ENCODE results near the gene AFMID. TPM values are rescaled to one million over a fixed set of nuclear protein-coding genes. Genes with fewer than 3 reads are reported as not detected.

AFMID gene
- polyA plus RNA-seq, 1 experiment, result 28.0 TPM

- CTCF ChIA-PET, result no interaction called here
- POLR2A ChIA-PET, result no interaction called here
- Histone ChIP-seq H3K4me3 (ENCODE audit: low read depth, low read length) (no peak overlapping the region), H3K36me3 (ENCODE audit: control insufficient read depth, insufficient read depth, low read length) (peaks cover 5% of the 10 kb centered on the region; the same call in 1 of the 2 replicates), H3K27me3 (ENCODE audit: control insufficient read depth, insufficient read depth, low read length) (no peaks in the 10 kb centered on the region)
- no peak for TF ChIP-seq CTCF (IDR thresholded peaks at IDR 0.05; ENCODE audit: insufficient read depth, low read depth, low read length)
- DNase-seq (ENCODE audit: low read depth), result no peak
Observed at GRCh38 chr17:78173097-78173715, 14.0 kb upstream of the AFMID start.

- no peak for TF ChIP-seq CTCF (IDR thresholded peaks at IDR 0.05; ENCODE audit: insufficient read depth, low read depth, low read length)
- DNase-seq (ENCODE audit: low read depth), result no peak
- ChIA-PET POLR2A (no interaction called here), CTCF (interaction anchor here (4.2 to 4.4 kb wide), 2 partner anchors 11 to 62 kb away, joined by 35 to 38 read pairs; partner anchors contain the start of gene TK1)
- Histone ChIP-seq H3K4me3 (ENCODE audit: low read depth, low read length) (no peak overlapping the region), H3K27me3 (ENCODE audit: control insufficient read depth, insufficient read depth, low read length) (no peaks in the 10 kb centered on the region), H3K36me3 (ENCODE audit: control insufficient read depth, insufficient read depth, low read length) (peaks cover 5% of the 10 kb centered on the region; the same call in 1 of the 2 replicates)
Observed at GRCh38 chr17:78174346-78174869, 12.8 kb upstream of the AFMID start.

GRCh38 chr17:78174870-78175642 lies 12.1 kb upstream of the AFMID start:
- CTCF ChIA-PET, result interaction anchor here (1.0 to 4.4 kb wide), 4 partner anchors 10 to 79 kb away, joined by 4 to 38 read pairs (median 20); partner anchors contain the start of gene TK1
- DNase-seq (ENCODE audit: low read depth), result no peak
- TF ChIP-seq CTCF (IDR thresholded peaks at IDR 0.05; ENCODE audit: insufficient read depth, low read depth, low read length), result no peak
- no peaks in the 10 kb centered on the region for H3K27me3 ChIP-seq (ENCODE audit: control insufficient read depth, insufficient read depth, low read length)
- POLR2A ChIA-PET, result no interaction called here
- no peak overlapping the region for H3K4me3 ChIP-seq (ENCODE audit: low read depth, low read length)
- H3K36me3 ChIP-seq (ENCODE audit: control insufficient read depth, insufficient read depth, low read length), result peaks cover 5% of the 10 kb centered on the region; the same call in 1 of the 2 replicates

GRCh38 chr17:78175643-78175981 lies 11.6 kb upstream of the AFMID start:
- Histone ChIP-seq H3K27me3 (ENCODE audit: control insufficient read depth, insufficient read depth, low read length) (no peaks in the 10 kb centered on the region), H3K4me3 (ENCODE audit: low read depth, low read length) (no peak overlapping the region), H3K36me3 (ENCODE audit: control insufficient read depth, insufficient read depth, low read length) (peaks cover 5% of the 10 kb centered on the region; the same call in 1 of the 2 replicates)
- ChIA-PET CTCF (interaction anchor here (1.0 to 4.4 kb wide), 8 partner anchors 10 to 149 kb away, joined by 3 to 38 read pairs (median 6); partner anchors contain the start of gene TK1), POLR2A (no interaction called here)
- DNase-seq (ENCODE audit: low read depth), result no peak
- no peak for TF ChIP-seq CTCF (IDR thresholded peaks at IDR 0.05; ENCODE audit: insufficient read depth, low read depth, low read length)

GRCh38 chr17:78176548-78177025 lies 10.6 kb upstream of the AFMID start:
- Histone ChIP-seq H3K4me3 (ENCODE audit: low read depth, low read length) (no peak overlapping the region), H3K27me3 (ENCODE audit: control insufficient read depth, insufficient read depth, low read length) (no peaks in the 10 kb centered on the region), H3K36me3 (ENCODE audit: control insufficient read depth, insufficient read depth, low read length) (peaks cover 5% of the 10 kb centered on the region; the same call in 1 of the 2 replicates)
- peak; percentile 93 for TF ChIP-seq CTCF (IDR thresholded peaks at IDR 0.05; ENCODE audit: insufficient read depth, low read depth, low read length)
- no peak for DNase-seq (ENCODE audit: low read depth)
- CTCF ChIA-PET, result interaction anchor here (0.6 to 4.4 kb wide), 16 partner anchors 9 to 161 kb away, joined by 3 to 38 read pairs (median 4); partner anchors contain the start of gene TK1
- POLR2A ChIA-PET, result no interaction called here

Measured in BJ (cell line).